HG03045 (cell line): ENCODE measurements around the gene EYS.
"Not testable (repeated sequence)": the region's sequence is repeated elsewhere in the genome, so short reads cannot be mapped to it uniquely, and the experiment has no call there.

Source experiments
- ATAC-seq: cut with Tn5 transposase; IDR thresholded peaks from one replicate; pipeline ENCODE4 v1.9.1; 2021; ENCODE audit warnings: mild to moderate bottlenecking, moderate library complexity; ENCODE audit not compliant: unreplicated experiment

The EYS gene

DNA sequence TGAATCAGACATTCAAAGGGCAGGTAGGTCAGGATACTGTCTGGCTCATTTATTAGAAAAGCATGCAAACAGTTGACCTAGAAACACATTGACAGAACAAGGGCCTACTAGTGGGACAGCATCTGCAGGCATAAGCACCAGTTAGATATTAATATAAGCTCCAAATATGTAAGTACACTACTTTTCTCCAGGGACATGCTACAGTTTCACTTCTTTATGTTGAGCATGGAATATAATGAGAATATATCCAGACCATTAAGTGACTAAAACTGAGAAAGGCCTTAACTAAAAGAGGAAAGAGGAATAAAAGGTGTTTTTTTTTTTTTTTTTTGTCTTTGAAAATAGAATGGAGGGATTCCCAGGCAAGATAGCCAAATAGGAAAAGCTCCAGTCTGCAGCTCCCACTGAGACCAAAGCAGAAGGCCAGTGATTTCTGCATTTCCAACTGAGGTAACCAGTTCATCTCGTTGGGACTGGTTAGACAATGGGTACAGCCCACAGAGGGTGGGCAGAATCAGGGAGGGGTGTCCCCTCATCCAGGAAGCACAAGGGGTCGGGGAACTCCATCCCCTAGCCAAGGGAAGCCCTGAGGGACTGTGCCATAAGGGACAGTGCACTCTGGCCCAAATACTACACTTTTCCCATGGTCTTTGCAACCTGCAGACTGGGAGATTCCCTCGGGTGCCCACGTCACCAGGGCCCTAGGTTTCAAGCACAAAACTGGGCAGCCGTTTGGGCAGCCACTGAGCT, 1819.8 kb downstream of the EYS start:
- no peak for ATAC-seq

DNA sequence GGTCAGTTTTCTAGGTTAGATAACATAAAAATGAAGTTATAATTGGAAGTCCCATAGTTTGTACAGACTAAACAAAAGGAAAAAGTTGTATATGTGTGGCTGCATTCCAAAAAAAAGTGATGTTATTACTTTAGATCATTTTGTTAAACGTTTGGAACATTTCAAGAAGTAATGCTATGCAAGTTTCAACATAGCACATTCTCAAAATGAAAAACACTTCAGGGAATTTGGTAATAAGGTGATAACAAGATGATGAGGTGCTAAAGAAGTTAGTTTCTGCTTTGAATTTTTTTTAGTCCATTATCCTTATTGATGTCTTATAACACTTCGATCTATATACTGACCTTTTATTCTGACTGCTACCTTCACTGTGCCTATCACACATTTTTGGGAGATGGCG, 1820.7 kb downstream of the EYS start:
- no peak for ATAC-seq

DNA sequence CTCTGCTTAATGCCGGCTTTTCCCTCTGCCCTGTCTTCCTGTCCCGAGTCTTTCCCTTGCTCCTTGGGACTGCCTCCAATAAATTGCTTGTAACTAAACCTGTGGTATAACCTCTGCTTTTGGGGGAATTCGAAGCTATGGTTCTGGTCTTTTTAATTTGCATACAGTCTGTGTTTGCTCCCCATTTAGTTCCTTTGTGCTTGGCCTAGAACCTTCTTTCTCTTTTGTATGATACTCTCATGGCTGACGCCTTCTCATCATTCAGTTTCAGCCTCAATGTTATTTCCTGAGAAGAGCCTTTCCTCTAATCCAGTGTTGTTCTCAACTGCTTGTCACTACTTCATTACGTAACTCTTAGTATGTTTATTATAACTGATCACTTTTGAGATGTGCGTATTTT, 1823.4 kb downstream of the EYS start:
- ATAC-seq: no peak

DNA sequence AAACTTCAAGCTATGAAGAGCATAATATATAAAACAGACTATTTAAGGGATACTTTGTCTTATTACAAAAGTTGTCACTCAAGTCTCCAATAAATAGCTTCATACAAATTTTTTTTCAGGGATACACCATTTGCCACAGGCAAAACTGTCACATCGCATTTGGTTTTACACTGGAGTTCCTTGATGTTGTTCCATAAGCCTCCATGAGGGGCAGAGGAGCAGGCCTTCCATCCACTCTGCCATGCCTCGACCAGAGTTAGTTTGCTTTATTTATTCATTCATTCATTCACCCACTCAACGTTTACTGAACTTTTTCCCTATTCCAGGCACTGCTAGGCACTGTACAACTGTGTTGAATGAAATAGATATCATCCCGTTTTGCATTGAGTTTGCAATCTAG, 1824.8 kb downstream of the EYS start:
- no peak for ATAC-seq

DNA sequence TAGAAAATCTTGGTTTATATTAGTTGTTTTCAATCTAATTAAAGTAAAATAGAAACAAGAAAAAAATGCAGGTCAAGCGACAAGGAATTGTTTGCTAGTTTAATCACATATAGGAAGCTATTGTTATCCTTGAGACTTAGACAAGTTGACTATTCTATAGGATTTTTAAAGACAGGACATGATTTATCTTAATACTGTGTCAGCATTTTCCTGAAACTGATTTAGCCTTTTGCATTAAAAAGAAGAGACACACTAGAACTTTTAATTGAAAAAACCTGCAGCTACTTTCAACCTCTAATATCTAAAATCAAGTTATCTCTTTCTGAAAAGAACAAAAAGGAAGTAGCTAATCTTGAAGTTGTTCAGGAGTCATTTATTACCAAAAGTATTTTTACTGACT, 1825.2 kb downstream of the EYS start:
- no peak for ATAC-seq

DNA sequence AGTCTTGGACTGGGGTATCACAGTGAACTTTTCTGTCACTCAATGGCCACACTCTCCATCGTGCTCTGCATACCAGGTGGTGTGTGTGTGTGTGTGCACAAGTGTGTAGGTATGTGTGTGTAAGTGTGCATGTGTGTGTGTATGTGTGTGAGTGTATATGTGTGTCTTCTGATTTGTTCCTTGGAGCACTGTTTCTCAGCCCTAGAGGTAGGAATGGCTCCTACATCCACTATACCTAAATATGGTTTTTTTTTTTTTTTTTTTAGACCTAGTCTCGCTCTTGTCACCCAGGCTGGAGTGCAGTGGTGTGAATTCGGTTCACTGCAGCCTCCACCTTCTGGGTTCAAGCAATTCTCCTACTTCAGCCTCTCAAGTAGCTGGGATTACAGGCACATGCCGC, 1834.8 kb downstream of the EYS start:
- ATAC-seq: no peak

DNA sequence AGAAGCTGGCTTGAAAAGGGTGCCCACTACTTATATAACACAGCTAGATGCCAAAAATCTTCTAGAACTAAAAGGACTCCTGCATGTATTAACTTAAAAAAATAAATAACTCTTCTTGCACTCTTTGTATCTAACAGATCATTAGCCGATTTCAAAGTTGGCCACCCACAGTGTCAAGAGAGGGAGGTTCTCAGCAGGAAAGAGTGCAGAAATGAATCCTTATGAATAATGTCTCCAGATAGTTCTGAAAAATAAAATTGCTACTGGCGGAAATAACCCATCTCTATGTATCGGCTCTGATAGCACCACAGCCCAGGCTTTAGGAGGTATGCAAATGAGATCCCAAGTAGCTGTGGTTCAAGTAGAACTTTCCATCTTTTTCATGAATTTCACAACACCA, 1838.7 kb downstream of the EYS start:
- no peak for ATAC-seq

DNA sequence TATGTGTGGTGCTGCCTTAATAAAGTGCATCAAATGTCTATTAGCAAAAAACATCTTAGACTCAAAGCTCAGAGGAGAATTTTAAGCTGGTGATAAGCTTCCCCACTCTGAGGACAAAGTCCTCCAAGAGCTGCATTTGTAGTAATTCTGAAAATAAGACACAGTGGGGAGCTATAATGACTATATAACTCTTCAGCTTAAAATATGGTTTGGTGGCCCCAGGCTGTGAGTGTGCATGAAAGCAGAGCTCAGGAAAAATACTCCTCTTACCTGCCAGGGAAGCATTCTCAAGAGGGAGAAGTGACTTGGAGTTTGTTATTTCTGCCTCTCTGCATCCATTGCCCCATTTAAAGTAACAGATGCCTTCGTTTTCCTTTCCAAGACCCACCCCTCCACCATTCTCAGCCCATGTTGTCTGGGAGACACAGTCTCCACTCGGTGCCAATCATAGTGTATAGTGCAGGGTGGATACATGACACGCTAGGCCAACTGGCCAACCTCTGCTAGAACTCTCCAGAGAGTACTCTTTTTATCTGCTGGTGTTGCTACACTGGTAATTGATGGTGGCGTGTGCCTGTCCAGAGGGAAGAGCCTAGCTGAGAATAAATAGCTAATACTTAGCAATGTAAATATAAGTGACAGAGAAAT, 1842.2 kb downstream of the EYS start:
- no peak for ATAC-seq

DNA sequence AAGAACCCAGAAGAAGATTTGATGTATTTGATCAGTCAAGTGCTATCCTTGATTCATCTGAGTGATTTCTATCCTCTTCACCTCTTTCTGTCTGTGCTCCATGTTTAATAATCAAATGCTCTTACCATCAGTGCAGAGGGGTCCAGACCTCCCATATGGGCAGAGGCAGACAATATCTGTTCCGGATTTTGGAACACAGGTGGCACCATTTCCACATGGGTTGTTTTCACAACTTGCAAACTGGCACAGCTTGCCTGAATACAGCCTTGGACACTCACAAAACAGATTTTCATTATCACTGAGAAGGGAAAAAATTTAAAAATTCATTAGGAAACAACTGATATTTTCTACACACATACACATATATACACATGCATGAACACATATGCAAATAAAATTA, 1843.0 kb downstream of the EYS start:
- no peak for ATAC-seq

DNA sequence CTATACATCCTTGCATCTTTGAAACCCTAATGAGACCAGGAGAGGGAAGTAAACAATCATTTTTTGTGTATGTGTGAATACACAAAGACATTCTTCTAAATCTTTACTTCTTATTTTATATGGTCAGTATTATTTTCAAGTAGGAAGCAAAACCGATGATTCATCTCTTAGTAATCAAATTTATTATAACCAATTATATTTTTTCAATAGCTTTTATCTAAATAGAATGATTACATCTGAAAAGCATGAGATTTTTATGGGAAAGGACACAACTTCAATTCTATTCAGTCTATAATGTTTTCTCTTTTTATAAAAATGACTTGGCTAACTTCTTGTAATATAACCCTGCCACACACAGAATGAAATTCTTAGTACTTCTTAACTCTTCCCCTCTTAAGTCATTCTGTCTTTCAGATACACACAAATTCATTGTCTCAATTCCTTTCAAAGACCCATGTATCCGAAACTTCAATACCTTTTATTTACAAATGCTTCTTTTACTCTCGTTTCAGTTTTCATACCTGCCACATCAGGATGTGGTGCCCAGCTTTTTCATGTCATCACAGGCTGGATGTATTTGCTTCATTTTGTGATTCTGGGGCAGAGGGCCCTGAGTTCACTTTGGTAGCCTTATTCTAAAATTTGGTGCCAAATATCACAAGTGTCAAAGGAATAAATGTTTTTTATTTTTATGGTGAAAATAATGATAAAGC, 1844.4 kb downstream of the EYS start:
- ATAC-seq: no peak

DNA sequence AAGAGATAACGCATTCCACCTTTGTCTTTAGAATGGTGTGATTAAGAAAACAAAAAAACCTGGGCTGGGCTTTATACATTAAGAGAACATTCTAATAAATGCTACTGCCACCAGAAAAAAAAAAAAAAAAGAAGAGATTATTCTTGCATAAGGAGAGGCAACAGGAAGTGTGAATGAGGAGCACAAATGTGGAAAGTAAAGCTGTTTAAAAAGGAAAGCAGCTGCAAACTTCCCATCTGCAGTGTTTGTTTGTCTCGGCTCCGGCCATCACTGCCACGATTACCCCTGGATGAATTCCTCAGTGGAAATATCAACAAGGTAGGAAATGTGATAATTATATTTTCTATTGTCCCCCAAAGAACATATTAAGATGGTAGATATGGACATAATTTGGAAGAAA, 1847.5 kb downstream of the EYS start:
- ATAC-seq: no peak

DNA sequence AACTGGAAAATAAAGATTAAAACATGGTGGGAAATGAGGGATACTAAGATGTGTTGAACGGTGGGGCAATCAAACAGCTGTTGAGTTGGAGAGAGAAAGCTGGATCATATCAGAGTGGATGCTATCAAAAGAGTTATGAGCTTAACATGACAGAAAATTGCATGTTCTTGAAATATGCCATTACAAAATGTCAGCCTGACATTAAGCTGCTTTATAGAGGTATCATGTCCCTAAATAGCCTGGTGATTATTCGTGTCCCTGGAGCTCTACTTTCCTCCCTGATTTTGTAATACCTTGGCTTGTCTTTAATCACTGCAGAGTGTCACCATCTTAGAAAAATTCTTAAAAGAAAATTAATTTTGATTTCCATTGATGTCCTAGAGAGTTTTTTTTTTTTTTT, 1848.3 kb downstream of the EYS start:
- ATAC-seq: no peak

DNA sequence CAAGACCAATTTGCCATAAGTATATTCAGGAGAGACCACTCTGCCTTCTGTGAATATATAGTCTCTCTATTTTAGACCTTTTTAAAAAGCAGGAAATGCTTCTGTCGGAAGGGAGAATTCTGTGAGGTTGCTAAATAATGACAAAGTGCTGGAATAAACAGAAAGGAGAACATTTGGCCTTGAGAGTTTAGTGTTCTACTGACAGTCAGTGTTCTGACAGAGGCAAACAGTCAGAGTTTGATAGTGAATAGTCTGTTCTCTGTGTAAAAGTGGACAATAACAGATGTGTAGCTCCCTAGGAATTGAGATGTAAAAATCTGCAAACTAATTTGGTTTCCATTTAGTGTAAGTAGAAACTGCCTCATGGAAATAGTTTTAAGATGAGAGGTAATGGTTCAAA, 1850.8 kb downstream of the EYS start:
- ATAC-seq: no peak

DNA sequence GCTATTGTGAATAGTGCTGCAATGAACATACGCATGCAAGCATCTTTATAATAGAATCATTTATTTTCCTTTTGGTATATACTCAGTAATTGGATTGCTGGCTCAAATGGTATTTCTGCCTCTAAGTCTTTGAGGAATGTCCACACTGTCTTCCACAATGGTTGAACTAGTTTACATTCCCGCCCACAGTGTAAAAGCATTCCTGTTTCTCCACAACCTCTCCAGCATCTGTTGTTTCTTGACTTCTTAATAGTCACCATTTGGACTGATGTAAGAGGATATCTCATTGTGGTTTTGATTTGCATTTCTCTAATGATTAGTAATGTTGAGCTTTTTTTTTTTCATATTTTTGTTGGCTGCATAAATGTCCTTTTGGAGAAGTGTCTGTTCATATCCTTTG, 1862.7 kb downstream of the EYS start:
- ATAC-seq: no peak

DNA sequence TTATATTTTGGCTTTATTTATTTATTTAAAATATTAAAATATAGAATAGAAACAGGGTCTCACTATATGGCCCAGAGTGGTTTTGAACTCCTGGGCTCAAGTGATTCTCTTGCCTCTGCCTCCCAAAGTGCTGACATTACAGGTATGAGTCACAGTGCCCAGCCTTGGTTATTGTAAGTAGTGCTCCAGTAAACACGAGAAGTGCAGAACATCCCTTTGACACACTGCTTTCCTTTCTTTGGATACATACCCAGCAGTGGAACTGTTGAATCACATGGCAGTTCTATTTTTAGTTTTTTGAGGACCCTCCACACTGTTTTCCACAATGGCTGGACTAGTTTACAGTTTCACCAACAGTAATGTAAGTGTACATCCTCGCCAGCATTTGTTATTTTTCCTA, 1867.5 kb downstream of the EYS start:
- no peak for ATAC-seq

DNA sequence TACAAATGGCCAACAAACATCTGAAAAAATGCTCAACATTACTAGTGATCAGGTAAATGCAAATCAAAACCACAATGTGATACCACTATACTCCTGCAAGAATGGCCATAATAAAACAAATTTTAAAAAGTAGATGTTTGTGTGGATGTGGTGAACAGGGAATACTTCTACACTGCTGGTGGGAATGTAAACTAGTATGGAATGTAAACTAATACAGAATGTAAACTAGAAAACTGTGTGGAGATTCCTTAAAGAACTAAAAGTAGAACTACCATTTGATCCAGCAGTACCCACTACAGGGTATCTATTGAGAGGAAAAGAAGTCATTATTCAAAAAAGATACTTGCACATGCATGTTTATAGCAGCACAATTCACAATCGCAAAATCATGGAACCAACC, 1878.3 kb downstream of the EYS start:
- ATAC-seq: not testable (repeated sequence)

DNA sequence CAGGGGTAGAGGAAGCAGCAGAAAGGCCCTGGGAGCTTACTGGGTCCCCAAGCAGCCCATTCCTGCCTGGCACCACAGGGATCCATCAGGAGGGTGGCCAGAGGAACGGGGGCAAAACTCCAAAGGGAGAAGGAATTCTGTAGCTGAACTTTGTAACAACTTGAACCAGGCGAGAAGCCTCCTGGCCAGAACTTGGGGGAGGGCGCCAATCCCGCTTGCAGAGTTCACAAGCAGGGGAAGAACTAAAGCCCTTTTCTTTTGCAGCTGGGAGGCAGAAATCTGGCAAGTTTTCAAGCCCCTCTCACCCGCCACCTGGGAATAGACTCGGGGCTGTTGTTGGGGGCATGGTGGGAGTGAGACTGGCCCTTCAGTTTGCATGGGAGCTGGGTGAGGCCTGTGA, 1882.3 kb downstream of the EYS start:
- ATAC-seq: no peak

DNA sequence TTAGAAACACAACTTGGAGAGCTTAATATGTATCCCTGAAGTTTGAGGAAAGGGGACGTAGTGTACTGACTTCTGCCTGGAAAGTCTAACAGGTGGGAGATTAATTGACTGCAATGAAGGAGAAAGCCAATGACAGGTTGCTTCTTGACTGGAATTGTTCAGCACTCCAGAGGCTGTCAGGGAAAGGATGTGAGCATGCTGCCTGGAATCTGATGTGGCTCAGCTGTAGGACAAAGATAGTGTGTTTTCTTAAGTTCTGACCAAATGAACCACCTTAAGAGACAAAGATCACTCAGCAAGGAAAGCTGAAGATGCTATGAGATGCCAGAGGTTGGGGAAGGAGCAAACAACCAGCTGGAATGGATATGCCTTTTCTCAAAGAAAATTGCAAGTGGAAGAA, 1885.6 kb downstream of the EYS start:
- ATAC-seq: no peak

DNA sequence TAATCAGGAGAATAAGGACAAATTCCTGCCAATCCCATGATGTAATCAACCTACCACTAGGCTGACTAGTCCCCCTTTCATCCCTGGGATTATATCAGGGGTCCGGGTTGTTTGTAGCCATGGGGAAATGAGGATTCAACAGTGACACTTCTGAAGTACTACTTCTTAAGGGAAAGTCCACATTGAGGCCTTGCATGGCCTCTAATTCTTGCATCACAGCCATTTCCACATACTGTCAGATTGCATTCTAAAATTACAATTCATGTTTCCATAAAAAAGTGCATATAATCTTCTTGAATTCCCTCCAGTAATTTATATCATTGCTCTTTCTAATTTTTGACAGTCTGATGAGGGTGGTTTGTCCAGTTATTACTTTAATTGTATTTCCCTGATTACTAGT, 1887.2 kb downstream of the EYS start:
- ATAC-seq: no peak

DNA sequence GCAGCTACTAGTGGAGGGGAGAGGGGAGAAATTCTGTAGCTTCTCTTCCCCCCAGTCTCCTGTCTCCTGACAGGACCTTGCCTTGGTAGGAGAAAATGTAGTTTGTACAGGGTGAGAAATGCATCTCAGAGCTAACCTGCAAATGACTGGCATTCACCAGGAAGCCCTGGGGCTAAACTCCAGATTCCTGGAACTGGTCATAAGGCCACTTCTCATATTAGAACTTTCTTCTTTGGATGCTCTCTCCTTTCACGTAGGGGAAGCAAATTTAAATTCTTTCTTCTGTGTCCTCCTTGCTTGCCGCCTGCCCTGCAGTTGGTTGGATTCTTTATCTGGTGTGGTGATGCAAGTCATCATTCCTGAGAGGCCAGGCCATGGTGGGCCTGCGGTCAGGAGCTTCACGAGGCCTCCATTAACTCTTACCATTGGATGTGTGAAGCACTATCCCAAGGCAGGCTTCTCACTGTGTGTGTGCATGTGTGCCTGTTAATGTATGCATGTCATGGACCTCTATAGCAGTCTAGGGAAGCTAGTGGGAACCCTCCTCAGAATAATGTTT, 1889.5 kb downstream of the EYS start:
- ATAC-seq: no peak

DNA sequence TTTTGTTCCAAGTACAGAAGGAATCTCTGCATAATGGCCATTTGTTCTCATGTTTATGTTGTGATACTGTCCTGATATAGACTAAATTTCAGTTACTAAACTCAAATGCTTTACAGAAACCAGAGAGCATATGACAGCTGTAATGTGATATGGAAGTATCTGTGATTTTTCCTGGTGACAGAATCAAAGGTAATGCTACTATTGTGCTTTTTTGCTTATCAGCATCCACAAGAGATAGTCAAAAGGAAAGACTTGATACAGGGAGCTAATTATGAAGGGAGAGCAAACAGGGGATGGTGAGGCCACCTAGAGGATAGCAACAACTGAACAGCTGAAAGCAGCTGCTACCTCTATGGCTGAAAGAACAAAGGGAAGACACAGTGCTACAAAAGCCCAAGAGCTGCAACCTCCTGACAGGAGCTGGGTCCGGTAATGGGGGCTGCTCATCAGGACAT, 1890.0 kb downstream of the EYS start:
- no peak for ATAC-seq
